ENCODE measurements around the gene RYR3.

RYR3 gene

GRCh38 chr15:33859992-33860545 lies 549.3 kb downstream of the RYR3 start (continued):
- TF ChIP-seq CSRNP3 (CRISPR knock-in tag; IDR thresholded peaks at IDR 0.05) = no peak

DNA sequence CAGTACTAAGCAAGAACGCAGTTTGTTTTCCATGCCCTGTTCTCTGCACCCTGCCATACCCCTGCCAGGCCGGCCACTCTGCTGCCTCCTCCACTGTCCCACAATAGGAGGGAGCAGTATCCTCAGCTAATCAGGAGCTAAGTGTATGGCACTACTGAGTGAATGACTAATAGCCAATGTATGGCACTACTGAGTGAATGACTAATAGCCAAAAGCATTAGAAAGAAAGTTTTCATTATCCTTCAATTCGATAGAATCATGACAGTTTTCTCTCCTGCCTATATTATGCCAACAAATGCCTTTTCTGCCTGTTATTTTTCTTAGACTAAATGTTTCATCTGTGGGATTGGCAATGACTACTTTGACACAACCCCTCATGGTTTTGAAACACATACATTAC lies 550.0 kb downstream of the RYR3 start:
- ATAC-seq = peak; percentile 98
- TF ChIP-seq ISL1 (CRISPR knock-in tag; IDR thresholded peaks at IDR 0.05) (peak; percentile 79), OSR1 (CRISPR knock-in tag; IDR thresholded peaks at IDR 0.05) (no peak)

GRCh38 chr15:33864360-33865075 lies 553.8 kb downstream of the RYR3 start:
- no peak for ATAC-seq
- TF ChIP-seq SNAI2 (CRISPR knock-in tag; IDR thresholded peaks at IDR 0.05) = no peak
- TF ChIP-seq, protein P1, sequence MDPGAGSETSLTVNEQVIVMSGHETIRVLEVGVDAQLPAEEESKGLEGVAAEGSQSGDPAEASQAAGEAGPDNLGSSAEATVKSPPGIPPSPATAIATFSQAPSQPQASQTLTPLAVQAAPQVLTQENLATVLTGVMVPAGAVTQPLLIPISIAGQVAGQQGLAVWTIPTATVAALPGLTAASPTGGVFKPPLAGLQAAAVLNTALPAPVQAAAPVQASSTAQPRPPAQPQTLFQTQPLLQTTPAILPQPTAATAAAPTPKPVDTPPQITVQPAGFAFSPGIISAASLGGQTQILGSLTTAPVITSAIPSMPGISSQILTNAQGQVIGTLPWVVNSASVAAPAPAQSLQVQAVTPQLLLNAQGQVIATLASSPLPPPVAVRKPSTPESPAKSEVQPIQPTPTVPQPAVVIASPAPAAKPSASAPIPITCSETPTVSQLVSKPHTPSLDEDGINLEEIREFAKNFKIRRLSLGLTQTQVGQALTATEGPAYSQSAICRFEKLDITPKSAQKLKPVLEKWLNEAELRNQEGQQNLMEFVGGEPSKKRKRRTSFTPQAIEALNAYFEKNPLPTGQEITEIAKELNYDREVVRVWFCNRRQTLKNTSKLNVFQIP (CRISPR knock-in tag; IDR thresholded peaks at IDR 0.05; ENCODE audit: borderline replicate concordance, low read depth) = no peak
- no peak for TF ChIP-seq ZFP3 (CRISPR knock-in tag; IDR thresholded peaks at IDR 0.05)
- TF ChIP-seq ISL1 (CRISPR knock-in tag; IDR thresholded peaks at IDR 0.05) = no peak
- TF ChIP-seq CSRNP3 (CRISPR knock-in tag; IDR thresholded peaks at IDR 0.05) = no peak
- TF ChIP-seq, protein P2, sequence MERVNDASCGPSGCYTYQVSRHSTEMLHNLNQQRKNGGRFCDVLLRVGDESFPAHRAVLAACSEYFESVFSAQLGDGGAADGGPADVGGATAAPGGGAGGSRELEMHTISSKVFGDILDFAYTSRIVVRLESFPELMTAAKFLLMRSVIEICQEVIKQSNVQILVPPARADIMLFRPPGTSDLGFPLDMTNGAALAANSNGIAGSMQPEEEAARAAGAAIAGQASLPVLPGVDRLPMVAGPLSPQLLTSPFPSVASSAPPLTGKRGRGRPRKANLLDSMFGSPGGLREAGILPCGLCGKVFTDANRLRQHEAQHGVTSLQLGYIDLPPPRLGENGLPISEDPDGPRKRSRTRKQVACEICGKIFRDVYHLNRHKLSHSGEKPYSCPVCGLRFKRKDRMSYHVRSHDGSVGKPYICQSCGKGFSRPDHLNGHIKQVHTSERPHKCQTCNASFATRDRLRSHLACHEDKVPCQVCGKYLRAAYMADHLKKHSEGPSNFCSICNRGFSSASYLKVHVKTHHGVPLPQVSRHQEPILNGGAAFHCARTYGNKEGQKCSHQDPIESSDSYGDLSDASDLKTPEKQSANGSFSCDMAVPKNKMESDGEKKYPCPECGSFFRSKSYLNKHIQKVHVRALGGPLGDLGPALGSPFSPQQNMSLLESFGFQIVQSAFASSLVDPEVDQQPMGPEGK (CRISPR knock-in tag; IDR thresholded peaks at IDR 0.05; ENCODE audit: borderline replicate concordance) = no peak
- TF ChIP-seq ZC3H10 (CRISPR knock-in tag; IDR thresholded peaks at IDR 0.05) = no peak
- TF ChIP-seq GLIS3 (CRISPR knock-in tag; IDR thresholded peaks at IDR 0.05) = no peak
- TF ChIP-seq OSR1 (CRISPR knock-in tag; IDR thresholded peaks at IDR 0.05) = no peak
- TF ChIP-seq BACH2 (CRISPR knock-in tag; IDR thresholded peaks at IDR 0.05; ENCODE audit: borderline replicate concordance) = no peak
- no peak for TF ChIP-seq TCF4 (CRISPR knock-in tag; IDR thresholded peaks at IDR 0.05; ENCODE audit: borderline replicate concordance)
- TF ChIP-seq ESRRG (CRISPR knock-in tag; IDR thresholded peaks at IDR 0.05) = no peak

GRCh38 chr15:33865416-33865815 lies 554.6 kb downstream of the RYR3 start:
- ATAC-seq = no peak
- no peak for TF ChIP-seq PPARA (CRISPR knock-in tag; IDR thresholded peaks at IDR 0.05; ENCODE audit: borderline replicate concordance)

DNA sequence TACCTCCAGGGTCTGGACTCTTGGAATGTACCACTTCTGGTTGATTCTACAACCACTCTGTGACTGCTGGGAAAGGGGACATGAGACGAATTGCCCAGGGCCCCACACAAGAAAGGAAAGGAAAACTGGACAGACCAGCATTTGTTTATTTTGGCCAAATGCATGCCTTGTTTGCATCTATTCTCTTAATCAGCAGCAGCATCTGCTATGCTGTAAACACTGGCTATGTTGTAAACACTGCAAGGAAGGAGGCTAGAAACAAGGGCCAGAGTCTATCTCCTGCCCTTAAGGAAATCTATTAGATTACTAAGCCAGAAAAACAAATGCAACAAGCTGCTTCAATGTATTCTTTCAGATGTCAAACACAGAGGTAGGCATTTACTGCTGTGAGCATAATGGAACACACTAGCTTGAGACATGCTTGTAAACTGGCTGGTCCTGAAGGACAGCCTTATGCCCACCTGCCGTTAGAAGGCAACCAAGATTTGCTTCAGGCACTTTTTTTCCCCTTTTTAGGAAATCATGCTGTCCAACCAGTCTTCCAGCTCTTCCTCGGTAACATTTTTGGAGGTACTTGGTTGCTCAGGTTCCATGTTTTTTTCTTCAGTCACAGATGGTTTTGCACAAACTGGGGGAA lies 555.5 kb downstream of the RYR3 start:
- no peak for ATAC-seq
- TF ChIP-seq ISL1 (CRISPR knock-in tag; IDR thresholded peaks at IDR 0.05) = no peak
- no peak for TF ChIP-seq BACH2 (CRISPR knock-in tag; IDR thresholded peaks at IDR 0.05; ENCODE audit: borderline replicate concordance)
- TF ChIP-seq, protein P1 (CRISPR knock-in tag; IDR thresholded peaks at IDR 0.05; ENCODE audit: borderline replicate concordance, low read depth) = no peak
- no peak for TF ChIP-seq PPARA (CRISPR knock-in tag; IDR thresholded peaks at IDR 0.05; ENCODE audit: borderline replicate concordance)
- no peak for TF ChIP-seq ZNF70 (CRISPR knock-in tag; IDR thresholded peaks at IDR 0.05)
- no peak for TF ChIP-seq ZFP3 (CRISPR knock-in tag; IDR thresholded peaks at IDR 0.05)
- TF ChIP-seq GLIS3 (CRISPR knock-in tag; IDR thresholded peaks at IDR 0.05) = no peak
- no peak for TF ChIP-seq ZC3H10 (CRISPR knock-in tag; IDR thresholded peaks at IDR 0.05)
- TF ChIP-seq ZNF565 (CRISPR knock-in tag; conservative IDR thresholded peaks at IDR 0.05; ENCODE audit: low read depth) = no peak
- TF ChIP-seq SNAI2 (CRISPR knock-in tag; IDR thresholded peaks at IDR 0.05) = no peak
